GM10847 (cell line): ENCODE results near the gene DAPK1.

Experiments
- POLR2A ChIP-seq: IDR thresholded peaks from 2 replicates; pipeline ENCODE4 v1.6.1; 2011; ENCODE audit not compliant: insufficient read length; ENCODE audit errors: extremely low read depth

The DAPK1 gene

DNA sequence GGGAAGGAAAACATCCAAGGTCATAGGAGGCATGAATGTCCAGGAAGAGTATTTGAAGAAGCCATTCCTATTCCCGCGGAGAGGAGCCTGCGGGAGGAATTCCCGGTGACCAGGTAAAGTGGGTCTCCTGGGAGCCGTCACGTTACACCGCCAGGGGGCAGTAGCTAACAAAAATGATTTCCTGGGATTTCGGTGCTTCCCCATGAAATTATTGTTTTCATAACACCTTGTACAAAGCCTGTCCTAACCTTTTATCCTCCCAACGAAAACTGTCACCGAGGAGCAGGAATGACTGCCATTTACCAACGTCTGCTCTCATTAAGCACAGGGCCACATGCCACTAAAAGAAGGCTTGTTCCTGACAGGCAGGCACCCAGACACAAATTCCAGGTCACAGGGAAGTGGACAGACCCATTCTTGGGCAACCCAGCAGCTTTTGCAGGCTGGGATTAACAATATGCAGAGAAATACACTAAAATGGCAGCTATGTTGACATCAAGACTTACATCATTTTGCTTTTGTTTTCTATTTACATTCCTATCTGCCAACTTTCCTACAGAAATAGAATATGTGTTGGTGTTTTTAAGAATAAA lies 187.1 kb downstream of the DAPK1 start:
- TF ChIP-seq POLR2A = no peak

- TF ChIP-seq POLR2A = no peak
Measured at GRCh38 chr9:87685441-87685840, 187.8 kb downstream of the DAPK1 start.

- no peak for TF ChIP-seq POLR2A
Measured at GRCh38 chr9:87685871-87686519, 188.3 kb downstream of the DAPK1 start.

- no peak for TF ChIP-seq POLR2A
Measured at GRCh38 chr9:87686520-87687090, 188.9 kb downstream of the DAPK1 start.

DNA sequence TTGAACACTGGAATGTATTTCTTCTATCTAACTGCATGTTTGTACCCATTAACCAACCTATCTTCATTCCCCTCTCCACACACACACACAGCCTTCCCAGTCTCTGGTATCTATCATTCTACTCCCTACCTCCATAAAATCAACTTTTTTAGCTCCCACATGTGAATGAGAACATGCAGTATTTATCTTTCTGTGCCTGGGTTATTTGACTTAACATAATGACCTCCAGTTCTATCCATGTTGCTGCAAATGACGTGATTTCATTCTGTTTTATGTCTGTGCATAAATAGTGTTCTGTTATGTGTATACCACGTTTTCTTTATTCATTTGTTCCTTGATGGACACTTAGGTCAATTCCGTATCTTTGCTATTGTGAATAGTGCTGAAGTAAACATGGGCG lies 189.5 kb downstream of the DAPK1 start:
- no peak for TF ChIP-seq POLR2A

DNA sequence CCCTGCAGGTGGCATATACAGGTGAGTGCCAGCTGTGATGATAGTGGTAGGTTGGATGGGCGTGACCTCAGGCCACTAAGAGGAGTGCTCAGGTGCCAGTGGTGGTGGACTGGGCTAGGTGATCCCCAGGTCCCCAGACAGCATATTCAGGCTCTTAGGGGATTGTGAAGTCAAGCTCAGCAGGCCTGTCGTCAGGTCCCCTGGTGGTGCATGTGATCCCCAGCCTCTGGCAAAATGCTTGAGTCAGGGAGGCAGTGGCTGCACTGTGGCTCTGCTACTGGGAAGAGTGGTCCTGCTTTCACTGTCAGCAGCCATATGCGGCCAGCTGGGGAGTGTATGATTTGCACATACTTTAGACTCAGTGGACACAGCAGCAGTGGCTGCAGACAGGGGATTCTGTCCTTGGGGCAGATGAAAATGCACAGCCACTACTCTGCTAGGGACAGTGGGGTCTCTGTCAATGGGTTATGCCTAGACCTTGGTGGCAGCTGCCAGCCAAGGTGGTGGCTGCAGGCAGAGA lies 196.6 kb downstream of the DAPK1 start:
- TF ChIP-seq POLR2A = no peak

GRCh38 chr9:87695523-87695922 lies 197.9 kb downstream of the DAPK1 start:
- TF ChIP-seq POLR2A = no peak

DNA sequence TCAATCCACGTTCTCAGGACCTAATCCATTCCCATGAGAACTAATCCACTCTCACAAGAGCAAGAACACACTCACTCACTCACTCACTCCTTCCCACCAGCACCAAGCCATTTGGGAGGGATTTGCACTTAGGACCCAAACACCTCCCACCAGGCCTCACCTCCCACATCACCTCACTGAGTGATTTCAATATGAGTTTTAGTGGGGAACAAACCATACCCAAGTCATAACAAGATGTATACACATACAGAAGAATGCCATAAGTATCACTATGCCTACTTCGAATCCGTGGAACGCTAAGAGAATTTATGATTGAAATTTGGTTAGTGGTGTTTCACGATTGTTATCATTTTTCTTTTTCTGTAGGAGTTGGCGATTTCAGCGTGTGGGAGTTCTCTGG lies 199.0 kb downstream of the DAPK1 start:
- TF ChIP-seq POLR2A = no peak

GRCh38 chr9:87698069-87698809 lies 200.6 kb downstream of the DAPK1 start:
- no peak for TF ChIP-seq POLR2A

DNA sequence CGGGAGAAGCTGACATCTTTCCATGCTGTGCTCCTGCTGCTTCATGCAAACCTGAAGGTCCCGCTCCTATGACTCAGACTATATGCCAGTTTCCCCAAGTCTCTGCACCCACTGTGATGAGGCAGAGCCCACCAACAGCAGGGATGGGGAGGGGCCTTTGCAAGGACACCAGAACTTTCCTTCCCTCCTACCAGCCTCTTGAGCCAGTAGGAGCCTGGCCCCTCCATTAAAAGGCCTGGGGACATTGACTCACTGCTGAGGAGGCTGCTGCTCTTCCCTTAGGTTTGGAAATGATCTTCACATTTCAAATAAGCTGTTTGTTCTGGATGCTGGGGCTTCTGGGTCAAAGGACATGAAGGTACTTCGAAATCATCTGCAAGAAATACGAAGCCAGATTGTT lies 202.2 kb downstream of the DAPK1 start:
- no peak for TF ChIP-seq POLR2A

GRCh38 chr9:87701491-87701890 lies 203.8 kb downstream of the DAPK1 start:
- no peak for TF ChIP-seq POLR2A

DNA sequence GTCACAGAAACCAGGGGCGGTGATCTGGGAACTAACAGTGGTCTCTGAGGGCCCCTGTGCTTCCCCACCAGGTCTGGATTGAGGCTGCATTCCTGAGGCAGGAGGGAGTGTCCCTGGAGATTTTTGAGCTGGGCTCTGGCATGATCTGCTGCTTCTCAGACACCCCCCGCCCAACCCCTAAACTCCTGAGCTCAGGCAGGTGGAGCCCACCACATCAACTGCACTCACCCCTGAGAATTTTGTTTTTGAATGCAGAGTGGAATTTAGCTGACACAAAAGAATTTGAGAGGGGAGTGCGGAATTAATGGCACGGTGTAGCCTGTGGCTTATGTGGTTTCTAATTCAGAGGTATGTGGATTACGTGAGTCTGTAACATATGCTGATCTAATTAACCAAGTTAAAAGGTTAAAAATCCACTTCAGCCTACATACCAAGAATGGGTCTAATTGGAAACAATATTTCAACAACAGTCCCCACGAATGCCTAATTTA lies 204.3 kb downstream of the DAPK1 start:
- TF ChIP-seq POLR2A = no peak

DNA sequence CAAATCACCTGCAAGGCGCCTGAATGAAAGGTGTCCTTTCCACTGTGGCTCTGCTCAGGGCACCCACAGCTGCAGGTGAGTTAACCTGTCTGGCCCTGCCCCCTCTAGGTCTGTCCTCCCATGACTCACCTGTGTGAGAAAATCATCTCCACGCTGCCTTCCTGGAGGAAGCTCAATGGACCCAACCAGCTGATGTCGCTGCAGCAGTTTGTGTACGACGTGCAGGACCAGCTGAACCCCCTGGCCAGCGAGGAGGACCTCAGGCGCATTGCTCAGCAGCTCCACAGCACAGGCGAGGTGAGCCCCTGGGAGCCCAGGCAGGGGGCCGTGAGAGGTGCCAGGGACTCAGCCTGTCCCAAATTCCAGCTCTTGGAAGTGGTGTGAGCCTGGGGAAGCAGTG lies 205.3 kb downstream of the DAPK1 start:
- TF ChIP-seq POLR2A = no peak

DNA sequence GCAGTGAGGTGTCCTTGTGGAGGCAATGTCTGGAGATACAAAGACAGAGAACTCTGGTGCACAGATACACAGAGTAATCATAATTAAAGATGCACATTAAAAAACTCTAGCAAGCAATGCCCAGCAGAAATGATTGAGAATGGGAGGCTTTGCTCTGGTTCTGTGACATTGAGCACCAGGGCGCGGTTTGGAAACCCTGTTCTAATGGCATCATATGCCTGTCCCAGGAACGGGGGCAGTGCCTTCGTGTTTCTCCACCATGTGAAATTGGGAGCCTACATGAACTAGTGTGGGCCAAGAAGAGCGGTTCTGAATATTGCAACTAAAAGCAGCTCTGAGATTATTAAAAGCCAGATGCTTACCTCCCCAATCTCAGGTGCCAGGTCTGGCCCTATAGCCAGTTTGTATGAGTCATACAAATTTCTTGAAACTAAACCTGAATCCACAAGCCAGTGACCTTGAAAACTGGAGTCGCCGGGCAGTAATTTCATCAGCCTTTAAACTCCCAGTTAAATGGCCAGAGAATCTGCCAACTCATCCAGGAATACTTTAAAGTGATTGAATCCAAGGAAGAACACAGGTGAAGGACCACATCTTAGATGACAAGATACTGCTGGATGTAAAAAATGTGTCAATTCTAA lies 206.1 kb downstream of the DAPK1 start:
- no peak for TF ChIP-seq POLR2A

- no peak for TF ChIP-seq POLR2A
Measured at GRCh38 chr9:87704342-87704741, 206.7 kb downstream of the DAPK1 start.
